Epithelial cell of prostate (primary cell): ENCODE data around the gene UBE2QL1.

ENCODE experiments used
- DNase-seq: peaks from one replicate; pipeline ENCODE4 v3.0.0-alpha.2; 2011; ENCODE audit warnings: low read depth, low spot score
- H3K27ac ChIP-seq: fragments of 450-650 bp; 2 replicates; pipeline ENCODE4 v1.5.1; 2017; ENCODE audit warnings: mild to moderate bottlenecking

UBE2QL1 gene

DNA sequence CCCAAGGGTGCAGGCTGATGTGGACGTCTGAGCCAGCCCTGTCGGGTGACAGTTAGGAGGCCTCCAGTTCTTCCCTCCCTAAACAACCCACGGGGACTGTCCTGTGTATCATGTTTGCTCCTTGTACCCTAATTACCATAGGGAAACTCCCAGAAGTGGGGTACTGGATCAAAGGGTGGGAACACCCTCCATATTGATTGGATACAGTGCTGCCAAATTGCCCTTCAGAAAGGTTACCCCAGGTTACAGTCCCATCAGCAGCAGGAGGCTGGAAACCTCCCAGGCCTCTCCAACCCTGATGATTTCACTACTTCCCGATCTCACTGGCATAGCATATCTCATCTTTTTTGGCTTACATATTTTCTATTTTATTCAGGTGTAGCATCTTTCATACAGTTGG is 22.0 kb downstream of the UBE2QL1 start:
- H3K27ac ChIP-seq, result no peak overlapping the region
- DNase-seq, result no peak

DNA sequence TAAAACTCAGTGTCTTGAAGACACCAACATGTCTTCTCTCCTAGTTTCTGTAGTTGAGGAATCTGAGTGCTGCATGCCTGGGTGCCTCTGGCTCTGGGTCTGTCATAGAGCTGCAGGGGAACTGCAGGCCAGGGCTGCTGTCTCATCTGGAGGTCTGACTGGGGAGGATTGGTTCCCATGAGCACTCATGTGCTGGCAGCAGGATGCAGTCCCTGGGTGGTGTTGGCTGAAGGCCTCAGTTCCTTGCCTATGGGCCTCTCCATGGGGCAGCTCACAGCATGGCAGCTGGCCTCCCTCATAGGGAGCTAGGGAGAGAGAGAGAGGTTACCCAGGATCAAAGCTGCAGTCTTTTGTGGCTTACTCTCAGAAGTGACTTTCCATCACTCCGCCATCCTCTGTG is 22.6 kb downstream of the UBE2QL1 start:
- DNase-seq, result no peak
- H3K27ac ChIP-seq, result no peak overlapping the region

GRCh38 chr5:6472792-6473191 is 24.1 kb downstream of the UBE2QL1 start:
- no peak for DNase-seq
- no peak overlapping the region for H3K27ac ChIP-seq

DNA sequence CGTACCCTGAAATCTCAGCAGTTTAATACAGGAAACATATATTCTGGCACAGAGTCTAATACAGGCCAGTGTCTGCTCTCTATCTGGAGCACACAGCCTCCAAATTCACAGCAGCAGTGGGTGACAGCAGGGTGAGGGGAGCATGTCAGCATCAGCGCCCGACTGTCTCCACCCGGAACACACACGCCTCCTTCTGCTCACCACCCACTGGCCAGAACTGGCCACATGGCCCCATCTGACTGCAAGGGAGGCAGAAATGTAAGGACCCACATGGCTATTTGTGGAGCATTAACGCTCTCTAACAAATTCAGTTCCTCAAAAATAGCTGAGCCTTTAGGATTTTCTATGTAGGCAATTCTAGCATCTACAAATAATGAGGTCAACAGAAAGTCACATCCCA is 24.6 kb downstream of the UBE2QL1 start:
- DNase-seq, result no peak
- no peak overlapping the region for H3K27ac ChIP-seq

DNA sequence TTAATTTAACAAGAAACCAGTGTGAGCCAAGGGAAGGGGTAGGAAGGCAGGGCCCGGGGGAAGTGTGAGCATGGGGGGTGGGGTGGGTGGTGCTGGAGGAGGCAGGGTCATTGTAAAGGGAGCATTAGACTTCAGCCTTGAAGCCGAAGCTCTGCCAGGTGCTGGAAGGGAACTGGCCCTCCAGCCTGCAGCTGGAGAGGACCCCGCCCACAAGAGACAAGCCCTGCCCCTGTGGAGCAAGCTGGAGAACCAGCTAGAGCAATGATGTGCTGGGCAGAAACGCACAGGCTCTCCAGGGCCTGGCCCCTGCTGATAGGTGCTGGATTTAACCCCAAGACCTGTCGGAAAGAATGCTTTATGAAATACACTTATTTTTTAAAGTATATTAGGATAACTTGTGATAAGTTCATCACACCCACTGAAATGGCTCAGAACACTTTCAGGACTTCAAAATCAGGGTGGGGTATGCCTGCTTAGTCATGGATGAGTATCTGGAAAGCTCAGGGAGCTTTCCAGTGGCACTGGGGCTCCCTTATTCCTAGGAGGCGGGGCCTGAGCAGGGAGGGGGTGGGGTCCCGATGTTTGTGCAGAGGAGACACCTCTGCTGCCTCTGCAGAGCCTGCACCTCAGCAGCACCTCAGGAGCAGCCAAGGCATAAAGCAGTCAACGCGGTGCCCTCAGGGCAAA is 27.1 kb downstream of the UBE2QL1 start:
- no peak overlapping the region for H3K27ac ChIP-seq
- no peak for DNase-seq

DNA sequence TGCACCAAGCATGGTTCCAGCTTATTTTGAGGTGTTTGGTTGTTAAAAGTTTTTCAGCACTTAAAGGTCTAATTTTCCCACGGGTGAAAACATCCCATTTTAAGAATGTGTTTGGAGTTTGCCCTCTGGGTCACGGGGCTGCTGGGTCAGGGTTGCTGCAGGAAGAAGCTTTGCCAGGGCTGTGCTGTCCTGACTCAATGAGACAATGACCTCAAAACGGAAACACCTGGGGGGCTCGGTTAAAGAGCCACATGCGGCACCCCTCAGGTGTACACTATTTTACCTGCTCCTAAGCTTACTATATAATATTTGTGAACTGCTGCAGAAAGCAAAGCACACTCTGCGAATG is 27.6 kb downstream of the UBE2QL1 start:
- H3K27ac ChIP-seq, result no peak overlapping the region
- DNase-seq, result no peak

DNA sequence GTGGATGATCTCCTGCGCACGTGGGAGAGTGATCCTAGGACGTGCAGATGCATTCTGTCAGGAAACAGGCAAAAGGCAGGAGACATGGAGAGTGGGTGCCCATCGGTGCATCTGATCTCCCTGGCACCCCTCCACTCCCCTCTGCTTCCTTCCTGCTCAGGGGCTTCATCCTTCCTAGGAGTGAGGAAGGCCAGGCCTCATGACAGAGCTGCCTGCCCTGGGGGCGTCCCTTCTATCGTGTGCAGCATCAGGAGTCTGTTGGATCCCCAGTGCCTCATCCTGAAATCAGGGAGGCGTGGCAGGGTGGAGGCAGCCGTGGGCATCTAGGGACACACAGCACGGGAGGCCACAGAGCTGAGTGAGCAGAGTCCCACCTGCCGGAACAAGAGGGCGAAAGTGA is 30.1 kb downstream of the UBE2QL1 start:
- H3K27ac ChIP-seq, result no peak overlapping the region
- DNase-seq, result no peak

GRCh38 chr5:6480133-6481051 is 31.7 kb downstream of the UBE2QL1 start:
- DNase-seq, result no peak

GRCh38 chr5:6482735-6483134 is 34.1 kb downstream of the UBE2QL1 start:
- no peak overlapping the region for H3K27ac ChIP-seq
- DNase-seq, result no peak

More at GRCh38 chr5:6480133-6481051, 31.7 kb downstream of the UBE2QL1 start:
- no peak overlapping the region for H3K27ac ChIP-seq

DNA sequence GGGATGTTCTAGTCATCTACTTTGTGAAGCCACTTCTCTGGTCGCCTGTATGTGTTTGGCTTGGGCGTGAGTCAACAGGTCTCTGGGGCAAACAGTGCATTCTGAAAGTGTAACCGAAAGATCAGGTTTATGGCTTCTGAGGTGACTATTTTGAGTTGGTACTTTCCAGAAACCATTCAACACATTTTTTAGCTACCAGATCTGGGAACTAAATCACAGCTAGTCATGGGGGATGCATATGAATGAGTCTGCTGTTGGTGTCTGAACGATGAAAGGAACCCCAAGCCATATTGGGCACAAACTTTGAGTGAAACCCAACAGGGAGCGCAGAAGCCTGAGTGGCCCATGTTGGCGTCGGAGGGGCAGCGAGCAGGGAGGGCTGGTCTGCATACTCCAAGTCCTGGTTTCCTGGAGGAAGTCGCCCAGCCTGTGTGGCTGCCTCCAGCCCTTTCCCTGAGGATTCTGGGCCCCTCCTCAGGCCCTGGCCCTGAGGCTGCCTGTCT is 35.3 kb downstream of the UBE2QL1 start:
- DNase-seq, result no peak
- H3K27ac ChIP-seq, result no peak overlapping the region

- DNase-seq, result no peak
- no peak overlapping the region for H3K27ac ChIP-seq
These were observed 35.8 kb downstream of the UBE2QL1 start for GRCh38 chr5:6484446-6484845.

GRCh38 chr5:6484899-6485298 is 36.2 kb downstream of the UBE2QL1 start:
- no peak for DNase-seq
- H3K27ac ChIP-seq, result no peak overlapping the region

DNA sequence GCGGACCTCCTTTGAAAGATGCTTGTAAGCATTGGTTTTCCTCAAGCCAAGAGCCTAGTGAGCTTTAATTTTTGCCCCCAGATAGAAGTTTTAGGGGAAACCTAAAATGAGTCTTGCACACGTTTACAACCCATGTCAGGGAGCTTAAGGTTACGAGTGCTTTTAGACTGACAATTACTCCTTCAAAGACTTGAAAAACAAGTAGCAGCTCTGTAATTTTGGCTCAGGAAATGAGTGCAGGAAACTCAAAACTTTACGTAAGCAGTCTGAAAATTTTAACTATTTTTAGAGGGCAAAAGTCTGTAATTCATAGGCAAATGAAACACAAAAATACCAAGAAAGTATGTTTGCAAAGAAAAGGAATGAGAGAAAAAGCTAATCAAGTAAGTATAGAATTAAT is 36.8 kb downstream of the UBE2QL1 start:
- DNase-seq, result no peak
- H3K27ac ChIP-seq, result no peak overlapping the region

DNA sequence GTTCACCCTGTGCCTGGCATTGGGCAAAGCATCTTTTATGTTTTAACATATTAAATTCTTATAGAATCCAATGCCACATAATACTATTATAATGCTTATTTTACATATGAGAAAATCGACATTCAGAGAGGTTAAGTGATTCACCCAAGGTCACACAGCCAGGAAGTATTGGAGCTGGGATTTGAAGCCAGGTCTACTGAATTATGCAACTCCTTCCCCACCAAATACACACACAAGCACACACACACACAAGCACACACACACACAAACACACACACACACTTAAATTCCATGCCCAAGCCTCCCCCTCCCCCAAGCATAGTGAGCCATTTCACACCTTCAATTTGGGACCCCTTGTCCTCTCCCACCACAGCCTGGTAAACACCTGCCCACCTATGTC is 37.4 kb downstream of the UBE2QL1 start:
- no peak for DNase-seq
- H3K27ac ChIP-seq, result no peak overlapping the region

DNA sequence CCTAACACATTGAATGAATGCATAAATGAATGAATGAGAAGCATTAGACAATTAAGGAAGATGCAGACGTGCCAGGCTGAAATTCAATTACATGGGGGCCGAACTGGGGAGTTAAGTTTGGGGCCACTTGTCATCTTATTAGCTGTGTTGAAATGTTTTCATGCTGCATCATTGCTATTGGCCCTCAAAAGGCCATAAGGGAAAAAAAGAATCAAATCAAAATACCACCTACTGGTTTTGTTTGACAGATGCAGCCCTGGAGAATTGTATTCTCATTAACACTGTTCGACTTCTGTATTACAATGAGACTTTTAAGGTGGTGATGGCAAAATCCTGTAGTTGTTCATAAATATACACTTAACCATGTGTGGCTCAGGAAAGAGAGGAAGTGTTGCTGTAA is 38.4 kb downstream of the UBE2QL1 start:
- H3K27ac ChIP-seq, result no peak overlapping the region
- no peak for DNase-seq

GRCh38 chr5:6488021-6488420 is 39.4 kb downstream of the UBE2QL1 start:
- no peak overlapping the region for H3K27ac ChIP-seq

GRCh38 chr5:6489643-6490185 is 41.1 kb downstream of the UBE2QL1 start:
- H3K27ac ChIP-seq, result no peak overlapping the region
- no peak for DNase-seq

More at GRCh38 chr5:6488021-6488420, 39.4 kb downstream of the UBE2QL1 start:
- DNase-seq, result no peak

DNA sequence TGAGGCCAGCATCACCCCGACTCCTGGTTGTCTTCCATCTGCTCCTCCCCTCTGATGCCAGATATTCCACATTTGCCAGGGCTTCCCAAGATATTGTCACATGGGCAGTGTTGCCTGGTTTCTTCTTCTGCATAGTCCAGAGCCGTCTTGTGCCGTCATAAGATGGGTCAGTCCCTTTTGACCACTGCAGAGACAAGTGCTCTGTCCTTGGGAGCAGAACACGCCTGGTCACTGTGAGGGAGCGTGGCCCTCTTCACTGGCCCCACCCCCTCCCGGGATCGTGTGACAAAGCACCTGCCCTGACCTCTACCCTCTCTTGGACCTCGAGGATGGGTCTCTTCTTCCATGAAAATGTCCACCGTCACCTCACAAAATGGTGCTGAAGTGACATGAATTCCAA is 41.6 kb downstream of the UBE2QL1 start:
- H3K27ac ChIP-seq, result no peak overlapping the region
- no peak for DNase-seq

DNA sequence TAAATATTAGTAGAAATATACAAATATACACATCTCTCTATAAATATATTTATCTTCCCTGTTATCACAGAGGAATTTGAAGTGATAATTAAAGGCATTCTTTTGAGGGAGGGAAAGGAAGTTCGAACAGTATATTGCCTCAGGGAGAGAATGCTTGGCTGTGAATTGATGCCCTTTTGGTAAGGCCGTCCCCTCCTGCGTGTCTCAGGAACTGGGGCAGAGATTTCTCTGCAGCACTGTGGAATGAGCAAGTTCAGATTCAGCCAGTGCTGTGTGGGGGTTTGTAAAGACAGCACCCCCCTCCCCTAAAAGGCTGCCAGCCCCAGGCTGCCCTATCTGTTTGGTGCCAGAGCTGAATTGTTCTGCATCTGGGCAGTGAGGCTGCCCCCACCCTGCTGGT is 42.0 kb downstream of the UBE2QL1 start:
- no peak overlapping the region for H3K27ac ChIP-seq
- DNase-seq, result no peak

GRCh38 chr5:6491196-6491918 is 42.7 kb downstream of the UBE2QL1 start:
- H3K27ac ChIP-seq, result no peak overlapping the region
- no peak for DNase-seq

- no peak for DNase-seq
- no peak overlapping the region for H3K27ac ChIP-seq
These were observed 43.2 kb downstream of the UBE2QL1 start for GRCh38 chr5:6491919-6492290.
